NCI-H2227 (cell line): Measurements from ENCODE around the gene CDC6.

Source experiments
- DNase-seq: peaks from one replicate; lab custom pipeline; 2025; ENCODE audit not compliant: unreplicated experiment; lab: John Stamatoyannopoulos, UW

The CDC6 gene

DNA sequence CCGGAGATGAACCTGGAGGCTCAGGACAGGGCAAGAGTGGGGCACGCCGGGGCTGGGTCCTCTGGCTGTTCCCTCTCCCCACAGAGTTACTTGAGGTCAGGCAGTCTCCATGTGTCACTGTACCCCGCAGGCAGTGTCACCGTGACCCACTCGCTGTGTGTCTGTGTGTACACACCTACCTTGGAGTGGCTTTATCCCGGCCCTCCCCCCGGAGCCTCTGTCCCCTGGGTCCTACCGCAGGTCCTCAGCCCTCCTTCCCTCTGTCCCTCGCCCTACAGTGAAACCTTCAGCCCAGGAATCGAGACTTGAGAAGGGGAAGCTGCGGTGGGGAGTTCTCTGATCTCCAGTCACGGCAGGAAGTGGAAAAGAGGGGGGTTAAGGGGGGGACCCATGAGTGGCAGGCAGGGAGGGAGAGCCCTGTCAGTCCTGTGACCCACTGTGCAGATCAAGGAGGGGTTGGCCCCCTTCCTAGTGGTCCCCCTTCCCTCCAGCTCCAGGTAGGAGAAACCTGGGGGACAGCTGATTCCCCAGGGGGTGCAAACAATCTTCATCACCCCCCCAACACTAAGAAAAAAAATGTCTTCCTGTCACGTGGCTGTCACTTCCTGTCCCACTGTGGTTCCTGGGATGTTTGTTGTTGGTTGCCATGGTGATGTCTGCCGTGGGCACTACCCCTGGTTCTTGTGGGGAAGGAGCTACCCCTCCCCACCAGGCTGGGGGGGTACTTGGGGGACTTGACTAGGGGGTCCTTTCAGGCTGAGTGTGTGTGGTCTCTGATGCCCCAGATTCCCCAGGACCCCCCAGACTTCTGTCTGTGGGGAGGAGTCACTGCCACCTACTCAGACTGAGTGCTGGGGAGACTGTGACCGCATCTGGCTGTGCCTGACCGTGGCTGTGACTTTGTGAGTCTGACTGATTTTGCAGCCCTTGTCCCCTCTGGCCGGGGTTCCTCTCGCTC is 35.0 kb downstream of the CDC6 start:
- DNase-seq, result peak; percentile 57

DNA sequence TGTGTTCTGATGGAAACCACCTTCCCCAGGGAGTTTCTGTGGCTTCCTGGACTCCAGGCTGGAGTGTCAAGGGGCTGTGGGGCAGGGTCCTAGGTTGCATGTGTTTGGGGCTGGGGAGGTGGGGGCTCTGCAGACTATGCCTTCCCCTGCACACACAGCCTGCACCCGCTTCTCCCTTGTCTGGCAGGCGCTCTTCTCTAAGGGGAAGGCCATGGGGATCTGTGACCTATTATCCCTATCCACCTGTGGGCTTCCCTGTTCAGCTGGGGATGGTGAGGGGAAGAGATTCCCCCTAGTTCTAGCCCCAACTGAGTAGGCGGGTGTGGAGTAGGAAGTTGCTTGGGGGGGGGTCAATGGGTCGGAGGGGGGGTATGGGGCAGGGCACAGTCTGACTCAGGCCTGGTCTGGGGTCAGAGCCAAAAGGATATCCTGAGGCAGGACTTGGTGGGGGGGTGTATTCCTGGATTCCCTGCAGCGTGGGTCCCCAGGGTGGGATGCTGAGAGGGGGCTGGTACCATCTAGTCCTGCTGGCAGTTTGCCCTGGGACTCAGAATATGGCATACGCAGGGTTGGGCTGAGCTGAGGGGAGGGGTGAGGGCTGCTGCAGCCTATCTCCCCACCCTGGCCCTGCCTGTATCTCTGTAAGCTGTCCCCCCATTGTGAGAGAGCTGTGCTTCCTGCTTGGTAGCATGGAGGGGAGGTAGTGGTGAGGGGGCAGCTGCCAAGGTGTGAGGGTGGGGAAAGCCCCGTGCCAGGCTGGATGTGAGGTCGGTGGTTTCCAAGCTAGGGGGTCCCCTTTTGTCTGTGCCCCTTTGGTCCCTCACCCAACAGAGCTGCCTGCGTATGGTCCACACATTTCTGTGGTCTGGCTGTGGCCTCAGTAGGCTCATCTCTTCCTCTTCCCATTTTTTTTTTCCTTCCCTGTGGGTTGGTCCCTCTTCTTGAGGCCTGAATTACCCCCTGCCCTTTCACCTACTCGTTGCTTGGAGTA is 36.0 kb downstream of the CDC6 start:
- DNase-seq, result no peak

DNA sequence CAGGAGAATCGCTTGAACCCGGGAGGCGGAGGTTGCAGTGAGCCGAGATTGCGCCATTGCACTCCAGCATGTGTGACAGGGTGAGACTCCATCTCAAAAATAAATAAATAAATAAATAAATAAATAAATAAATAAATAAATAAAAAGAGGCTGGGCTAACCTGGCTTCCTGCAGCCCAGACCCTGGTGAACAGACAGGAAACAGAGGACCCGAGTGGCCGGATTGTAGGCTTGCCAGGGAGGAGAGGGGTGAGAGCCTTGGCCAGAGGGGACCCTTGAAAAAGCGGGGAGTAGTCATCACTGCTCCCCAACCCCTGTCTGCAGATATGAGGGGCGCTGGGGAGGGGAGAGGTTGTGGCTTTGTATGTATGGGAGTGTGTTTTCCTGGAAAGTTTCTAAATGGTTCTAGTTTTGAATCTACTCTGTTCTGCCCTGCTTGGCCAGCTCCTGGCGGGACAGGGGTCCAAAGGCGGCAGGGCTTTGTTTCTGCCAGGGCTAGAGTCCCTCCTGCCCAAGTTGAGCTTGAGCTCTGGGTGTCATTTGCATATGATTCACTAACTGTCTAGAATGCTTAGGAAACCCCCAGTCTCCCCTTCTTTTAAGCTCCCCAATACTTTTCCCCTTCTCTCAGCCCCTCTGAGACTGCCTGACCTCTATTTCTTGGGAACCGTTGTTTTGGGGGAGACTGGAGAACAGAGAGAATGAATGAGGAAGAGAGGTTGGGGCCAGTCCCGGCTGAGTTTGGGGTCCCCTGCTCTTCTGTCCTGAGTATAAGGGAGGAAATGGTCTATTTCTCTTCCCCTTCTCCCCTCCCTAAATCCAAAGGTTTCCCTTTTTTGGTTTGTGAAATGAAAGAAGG is 37.7 kb downstream of the CDC6 start:
- DNase-seq, result no peak

DNA sequence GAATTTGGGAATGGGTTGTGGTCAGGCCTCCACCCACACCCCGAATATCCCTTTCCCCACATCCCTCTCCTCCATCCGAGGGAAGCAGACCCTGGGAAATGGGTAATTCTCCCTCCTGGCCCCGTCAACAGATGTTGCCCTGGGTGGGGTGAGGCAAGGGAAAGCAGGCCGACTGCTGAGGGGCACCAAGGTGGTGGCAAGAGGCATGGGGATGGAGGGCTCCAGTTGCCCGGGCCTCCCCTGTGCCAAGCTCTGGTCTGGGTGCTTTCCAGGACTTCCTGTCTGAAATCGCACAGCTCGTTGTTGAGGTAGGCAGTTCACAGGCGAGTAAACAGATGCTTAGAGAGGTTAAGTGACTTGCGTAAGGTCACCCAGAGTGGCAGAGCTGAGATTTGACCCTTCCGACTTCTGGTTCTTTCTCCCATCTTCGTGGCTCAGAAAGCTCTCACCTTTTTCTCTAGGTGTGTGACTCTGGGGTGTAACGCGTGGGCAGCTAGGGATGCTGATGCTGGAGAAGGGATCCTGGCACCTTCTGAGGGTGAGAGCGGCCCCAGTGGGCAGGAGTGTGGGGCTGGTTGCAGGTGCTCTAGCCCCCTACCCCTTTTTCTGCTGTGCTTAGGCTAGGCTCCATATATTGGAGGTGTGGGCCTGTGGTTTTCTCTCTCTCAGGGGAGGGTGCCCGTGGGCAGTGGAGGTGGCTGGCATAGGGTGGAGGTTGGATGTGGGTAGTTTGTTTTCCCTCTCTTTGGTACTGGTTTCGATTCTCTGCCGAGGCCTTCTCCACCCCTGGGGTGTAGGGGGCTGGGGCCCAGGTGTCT is 38.5 kb downstream of the CDC6 start:
- DNase-seq, result no peak

DNA sequence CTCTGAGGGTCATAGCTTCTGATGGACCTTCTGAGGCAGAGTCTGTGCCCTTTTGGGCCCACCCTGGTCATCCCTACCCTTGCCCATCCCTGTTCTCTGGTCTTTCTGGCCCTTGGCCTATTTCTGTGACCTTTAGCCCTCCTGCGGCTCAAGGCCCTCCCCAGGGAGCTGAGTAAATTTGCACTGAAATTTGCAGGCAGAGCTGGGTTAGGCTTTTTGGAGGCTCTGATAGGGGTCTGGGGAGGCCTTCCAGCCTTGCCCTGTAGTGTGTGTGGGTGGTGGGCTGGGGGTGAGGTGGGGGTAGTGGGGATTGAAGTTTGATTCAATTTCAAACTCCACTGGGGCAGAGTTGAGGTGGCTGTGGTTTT is 39.1 kb downstream of the CDC6 start:
- no peak for DNase-seq

DNA sequence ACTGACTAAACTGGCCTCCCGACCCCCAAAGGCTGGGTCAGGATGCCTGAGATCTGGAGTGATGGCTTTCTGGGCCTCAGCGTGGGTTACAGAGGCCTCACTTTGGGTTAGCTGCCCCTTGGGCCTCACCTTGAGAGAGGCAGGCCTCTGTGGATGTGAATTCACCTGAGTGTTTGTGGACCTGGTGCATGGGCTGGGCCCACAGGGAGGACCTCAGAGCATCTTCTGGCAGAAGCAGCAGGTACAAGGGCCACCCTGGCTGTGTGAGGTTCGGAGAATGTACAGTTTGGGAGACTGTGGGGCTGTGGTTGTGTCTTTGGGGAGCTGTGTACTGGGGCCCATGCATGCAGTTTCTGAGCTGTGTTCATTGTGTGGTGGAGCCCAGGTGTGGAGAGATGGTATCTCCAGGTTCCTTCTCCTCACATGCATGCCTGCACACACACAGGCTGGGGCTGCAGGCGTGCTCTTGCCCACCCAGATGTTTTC is 39.6 kb downstream of the CDC6 start:
- no peak for DNase-seq

DNA sequence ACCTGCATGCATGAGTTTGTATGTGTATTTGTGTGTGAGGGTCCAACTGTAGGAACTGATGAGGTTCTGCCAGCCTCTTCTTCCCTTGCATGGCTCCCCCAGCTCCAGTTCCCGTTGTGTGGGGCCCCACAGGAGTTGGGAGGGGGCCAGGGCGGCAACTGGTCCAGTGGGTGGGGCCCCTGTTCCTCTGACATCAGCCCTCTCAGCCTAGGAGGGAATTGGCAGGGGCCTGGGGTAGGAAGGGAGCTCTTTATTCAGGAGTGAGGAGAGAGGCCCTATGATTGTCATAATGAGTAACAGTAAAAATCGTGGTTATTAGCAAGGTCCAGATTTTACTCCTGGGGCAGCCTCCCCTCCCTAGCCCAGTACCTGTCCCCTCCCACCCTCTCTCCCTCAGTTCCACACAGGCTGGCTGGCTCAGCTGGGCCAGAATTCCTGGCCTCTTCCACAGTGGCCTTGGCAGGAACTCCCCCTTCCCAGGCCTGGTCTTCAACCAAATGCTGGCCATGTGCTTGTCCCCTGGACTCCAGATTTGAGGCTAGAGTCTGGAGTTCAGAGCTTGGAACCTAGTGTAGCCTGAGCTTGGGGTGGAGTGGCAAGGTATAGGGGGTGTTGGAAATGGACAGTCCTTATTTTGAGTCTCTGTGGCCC is 40.2 kb downstream of the CDC6 start:
- DNase-seq, result no peak

DNA sequence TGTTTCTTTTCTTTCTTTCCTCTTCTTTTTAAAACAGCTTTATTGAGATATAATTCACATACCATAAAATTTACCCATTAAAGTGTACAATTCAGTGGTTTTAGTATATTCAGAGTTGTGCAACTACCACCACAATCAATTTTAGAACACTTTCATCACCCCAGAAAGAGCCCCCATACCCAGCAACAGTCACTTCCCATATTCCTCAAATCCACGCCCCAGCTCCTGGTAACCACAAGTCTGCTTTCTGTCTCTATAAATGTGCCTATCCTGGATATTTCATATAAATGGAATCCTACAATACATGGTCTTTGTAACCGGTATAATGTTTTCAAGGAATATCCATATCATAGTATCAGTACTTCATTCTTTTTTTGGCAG is 40.7 kb downstream of the CDC6 start:
- no peak for DNase-seq

DNA sequence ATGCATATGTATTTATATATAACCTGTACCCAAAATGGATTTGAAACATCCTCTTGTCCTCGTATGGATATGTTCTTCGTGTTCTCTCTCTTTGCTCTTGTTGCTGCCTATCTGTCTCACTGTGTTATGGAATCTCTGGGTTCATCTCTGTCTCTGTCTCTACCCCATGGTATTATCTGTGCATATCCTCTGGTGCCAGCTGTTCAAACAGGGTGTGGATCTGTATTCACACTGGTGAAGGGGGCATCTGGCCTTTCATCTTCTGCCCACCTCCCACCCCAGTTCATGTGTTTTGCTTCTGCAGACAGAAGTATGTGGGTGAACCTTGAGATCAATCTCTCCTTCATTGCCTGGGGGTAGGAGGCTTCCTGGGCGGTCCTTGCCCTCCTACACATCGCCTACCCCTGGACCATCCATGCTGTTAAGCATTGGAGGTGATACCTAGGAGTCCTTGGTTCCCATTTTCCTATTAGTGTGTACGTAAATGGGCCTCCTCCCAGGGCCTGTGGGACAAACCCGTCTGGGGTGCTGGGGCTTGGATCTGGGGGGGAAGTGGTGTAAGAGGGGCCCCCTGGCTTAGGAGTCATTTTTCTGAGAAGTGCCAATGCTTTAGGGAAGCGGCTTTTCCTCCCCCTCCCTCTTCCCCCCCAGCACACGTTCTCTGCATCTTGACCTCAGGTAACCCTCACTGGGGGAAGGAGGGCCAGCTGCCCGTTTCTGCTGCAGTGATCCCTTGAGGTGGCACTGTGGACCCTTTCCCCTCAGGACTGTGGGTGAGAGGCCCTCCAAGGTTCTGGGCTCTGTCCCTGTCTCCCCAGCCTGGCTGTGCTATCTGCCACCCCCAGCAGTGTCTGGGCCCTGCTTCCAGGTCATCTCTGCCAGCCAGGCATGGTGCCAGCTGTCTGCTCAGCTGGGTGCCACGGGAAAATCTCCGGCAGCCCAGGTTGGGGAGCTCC is 42.4 kb downstream of the CDC6 start:
- DNase-seq, result peak; percentile 46

DNA sequence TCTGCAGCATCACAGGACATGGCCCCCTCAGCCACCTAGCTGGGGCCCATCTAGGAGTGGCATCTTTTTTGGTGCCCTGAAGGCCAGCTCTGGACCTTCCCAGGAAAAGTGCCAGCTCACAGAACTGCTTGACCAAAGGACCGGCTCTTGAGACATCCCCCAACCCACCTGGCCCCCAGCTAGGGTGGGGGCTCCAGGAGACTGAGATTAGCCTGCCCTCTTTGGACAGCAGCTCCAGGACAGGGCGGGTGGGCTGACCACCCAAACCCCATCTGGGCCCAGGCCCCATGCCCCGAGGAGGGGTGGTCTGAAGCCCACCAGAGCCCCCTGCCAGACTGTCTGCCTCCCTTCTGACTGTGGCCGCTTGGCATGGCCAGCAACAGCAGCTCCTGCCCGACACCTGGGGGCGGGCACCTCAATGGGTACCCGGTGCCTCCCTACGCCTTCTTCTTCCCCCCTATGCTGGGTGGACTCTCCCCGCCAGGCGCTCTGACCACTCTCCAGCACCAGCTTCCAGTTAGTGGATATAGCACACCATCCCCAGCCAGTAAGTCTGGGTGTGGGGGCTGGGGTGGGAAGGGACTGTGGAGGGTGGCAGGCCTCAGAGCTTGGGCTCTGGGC is 43.3 kb downstream of the CDC6 start:
- no peak for DNase-seq

DNA sequence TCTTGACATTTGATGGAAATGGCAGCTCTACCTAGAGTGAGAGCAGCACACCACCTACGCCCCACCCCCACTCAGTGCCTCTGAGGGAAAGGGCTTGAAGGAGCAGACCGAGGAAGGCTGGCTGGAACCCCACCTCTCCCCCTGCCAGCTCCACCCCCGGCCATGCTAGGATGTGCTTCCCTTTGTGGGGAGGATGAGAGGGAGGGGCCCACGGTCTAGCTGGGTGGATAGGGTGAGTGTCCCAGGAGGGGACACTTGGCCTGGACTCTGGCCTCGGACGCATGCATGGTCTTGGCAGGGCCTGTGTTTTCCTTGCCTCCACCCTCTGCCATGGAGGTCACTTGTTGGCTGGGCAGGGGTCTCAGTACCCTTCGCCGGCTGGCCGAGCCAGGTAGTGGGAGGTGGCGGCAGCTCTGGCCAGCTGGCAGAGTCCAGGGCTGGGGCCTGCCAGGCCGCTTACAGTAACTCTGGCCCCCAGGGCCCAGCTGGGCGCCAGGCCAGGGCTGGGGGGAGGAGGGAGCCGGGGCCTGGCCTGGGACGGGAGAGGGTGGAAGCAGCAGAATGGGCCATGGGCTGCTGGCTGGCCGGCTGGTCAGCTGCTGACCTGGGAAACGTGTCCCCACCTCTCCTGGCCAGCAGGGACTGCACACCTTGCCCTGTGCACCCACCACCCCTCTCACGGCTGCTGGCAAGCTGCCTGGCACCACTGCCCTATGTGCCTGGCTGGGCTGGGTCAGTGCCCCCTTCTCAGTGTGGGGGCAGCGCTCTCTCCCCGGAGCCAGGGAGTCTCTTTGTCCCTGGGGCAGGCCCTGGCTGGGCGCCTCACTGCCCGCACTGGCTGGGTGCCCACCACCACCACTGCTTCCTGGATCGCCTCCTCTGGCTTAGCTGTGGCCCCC is 44.3 kb downstream of the CDC6 start:
- peak; percentile 57 for DNase-seq

DNA sequence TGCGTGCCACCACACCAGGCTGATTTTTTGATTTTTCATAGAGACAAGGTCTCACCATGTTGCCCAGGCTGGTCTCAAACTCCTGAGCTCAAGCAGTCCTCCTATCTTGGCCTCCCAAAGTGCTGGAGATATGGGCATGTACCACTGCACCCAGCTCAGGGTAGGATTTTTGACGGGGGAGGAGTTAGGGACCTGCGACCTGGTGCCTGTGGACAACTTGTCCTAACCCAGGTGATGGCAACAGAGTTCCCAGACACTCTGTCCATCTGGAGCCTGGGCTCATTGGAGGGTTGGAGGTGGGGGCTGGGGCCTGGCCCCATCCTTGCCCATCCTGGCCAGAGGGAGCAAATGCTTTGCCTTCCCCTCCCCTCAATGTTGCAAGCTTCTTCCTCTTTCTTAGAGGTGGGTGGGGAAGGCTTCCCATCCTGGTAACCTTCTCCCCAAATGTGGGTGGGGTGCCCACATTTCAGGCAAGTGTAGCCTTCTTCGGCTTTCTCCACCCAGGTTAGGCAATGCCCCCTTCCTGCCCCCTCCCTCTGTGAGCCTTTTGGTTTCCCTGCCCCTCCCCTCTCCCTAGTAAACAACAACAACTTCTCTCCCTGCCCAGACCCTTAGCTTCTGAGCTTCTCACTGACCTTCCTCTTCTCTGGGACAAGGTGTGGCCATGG is 46.2 kb downstream of the CDC6 start:
- DNase-seq, result no peak

DNA sequence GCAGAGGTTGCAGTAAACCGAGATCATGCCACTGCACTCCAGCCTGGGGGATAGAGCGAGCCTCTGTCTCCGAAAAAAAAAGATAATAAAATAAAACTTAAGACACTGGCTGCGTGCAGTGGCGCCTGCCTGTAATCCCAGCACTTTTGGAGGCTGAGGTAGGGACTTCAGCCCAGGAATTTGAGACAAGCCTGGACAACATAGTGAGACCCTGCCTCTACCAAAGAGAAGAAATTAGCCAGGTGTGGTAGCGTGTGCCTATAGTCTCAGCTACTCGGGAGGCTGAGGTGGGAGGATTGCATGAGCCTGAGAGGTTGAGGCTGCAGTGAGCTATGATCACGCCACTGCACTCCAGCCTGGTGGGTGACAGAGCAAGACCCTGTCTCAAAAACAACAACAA is 47.9 kb downstream of the CDC6 start:
- no peak for DNase-seq

DNA sequence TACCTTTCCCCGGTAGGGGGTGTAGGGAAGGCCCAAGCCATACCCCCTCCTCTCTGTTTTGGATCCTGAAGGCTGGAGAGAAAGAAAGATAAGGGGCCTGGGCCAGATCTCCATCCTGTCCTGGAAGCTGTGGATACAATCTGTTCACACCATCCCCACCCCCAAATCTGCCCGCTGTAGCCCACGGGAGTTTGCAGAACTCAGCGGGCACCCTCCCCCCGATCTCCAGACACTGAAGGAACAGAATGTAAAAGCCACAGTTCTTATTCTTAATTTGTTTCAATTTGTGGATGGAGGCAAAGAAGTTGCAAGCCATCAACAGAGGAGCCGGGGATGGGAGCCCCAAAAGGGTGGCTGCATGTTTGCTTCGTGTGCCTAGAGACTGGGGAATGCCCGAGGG is 49.7 kb downstream of the CDC6 start:
- no peak for DNase-seq

DNA sequence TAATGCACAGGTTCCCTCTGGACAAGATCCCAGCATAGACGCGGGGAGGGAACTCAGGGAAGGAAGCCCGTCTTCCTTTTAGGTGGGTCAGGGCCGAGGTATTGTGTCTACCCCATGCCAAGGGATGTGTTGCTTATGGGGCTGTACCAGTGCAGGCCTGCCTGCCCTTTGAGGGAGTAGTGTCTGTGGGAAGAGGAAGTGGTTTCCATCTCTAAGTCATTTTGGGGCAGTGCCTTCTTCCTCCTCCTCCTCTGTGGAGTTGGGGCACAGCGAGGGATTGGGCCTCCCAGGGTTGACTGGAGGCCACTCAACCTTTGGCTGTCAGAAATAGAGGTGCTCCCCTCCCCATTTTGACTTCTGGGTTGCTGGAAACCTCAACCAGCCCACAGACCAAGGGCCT is 50.4 kb downstream of the CDC6 start:
- DNase-seq, result no peak

DNA sequence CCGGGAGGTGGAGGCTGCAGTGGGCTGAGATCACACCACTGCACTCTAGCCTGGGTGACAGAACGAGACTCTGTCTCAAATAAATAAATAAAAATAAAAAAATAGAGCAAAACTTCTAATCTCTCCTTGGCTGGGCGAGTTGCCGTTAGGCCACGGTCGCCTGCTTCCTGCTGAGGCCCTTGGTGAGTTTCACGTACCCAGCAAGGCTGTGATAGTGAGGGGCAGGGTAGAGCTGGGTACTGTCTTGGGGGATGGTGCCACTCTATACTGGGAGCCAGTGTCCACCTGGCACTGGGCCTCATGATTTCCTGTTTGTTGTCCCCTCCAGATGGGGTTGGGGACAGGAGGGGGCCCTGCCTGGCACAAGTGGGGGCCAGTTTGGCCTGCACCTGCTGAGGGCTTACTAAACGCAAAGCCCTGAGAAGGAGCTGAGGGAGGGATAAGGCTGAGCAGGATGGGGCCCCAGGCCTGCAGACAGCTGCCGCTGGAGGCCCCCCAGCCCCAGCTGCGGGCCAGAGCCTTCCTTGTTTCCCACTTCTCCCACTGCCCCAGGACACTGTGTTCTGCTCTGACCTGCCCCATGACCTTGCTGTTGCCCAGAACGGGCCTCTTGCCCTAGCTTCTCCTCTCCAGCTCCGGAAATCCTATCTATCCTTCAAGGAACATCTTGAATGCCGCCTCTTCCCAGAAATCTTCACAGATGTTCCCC is 51.4 kb downstream of the CDC6 start:
- DNase-seq, result no peak
